Panc1 (cell line): ENCODE results near the gene MFSD12. TPM values are rescaled to one million over a fixed set of nuclear protein-coding genes. Genes with fewer than 3 reads are reported as not detected.

Experiments
- ATAC-seq: fragments of 200-7000 bp; cut with Tn5 transposase; 2 replicates; pipeline ENCODE4 v1.9.1; 2020; ENCODE audit warnings: mild to moderate bottlenecking, moderate library complexity
- BruUV-seq: library from RNA; stranded (reverse); fragments of 400-500 nt; replicated peaks from 2 replicates; lab custom pipeline; 2021; lab: Mats Ljungman, UMichigan
- CTCF ChIA-PET: fragments of 300-600 bp; sonication (Branson Sonifier 250); formaldehyde crosslinking; loops from one replicate; lab custom pipeline; 2022; ENCODE audit warnings: antibody characterized with exemption; lab: Charles Lee
- POLR2A ChIA-PET: fragments of 300-600 bp; sonication (Branson Sonifier 250); formaldehyde crosslinking; loops from one replicate; lab custom pipeline; 2022; ENCODE audit warnings: antibody characterized with exemption; lab: Charles Lee
- DNase-seq: peaks from one replicate; pipeline ENCODE4 v3.0.0-alpha.2; 2010; ENCODE audit warnings: low read depth, low spot score
- H3K27ac ChIP-seq: 2 replicates; pipeline ENCODE4 v1.5.1; 2011; ENCODE audit warnings: mild to moderate bottlenecking, low read length, inconsistent platforms
- H3K27me3 ChIP-seq: fragments of 200-500 bp; sonication (Bioruptor generic); 2 replicates; pipeline ENCODE4 v1.6.0; 2014; ENCODE audit warnings: low read length, inconsistent platforms; ENCODE audit not compliant: control insufficient read depth, insufficient read depth
- H3K36me3 ChIP-seq: fragments of 200-500 bp; sonication (Bioruptor generic); 2 replicates; pipeline ENCODE4 v1.5.1; 2014; ENCODE audit warnings: inconsistent platforms, mild to moderate bottlenecking, low read length, moderate library complexity; ENCODE audit not compliant: control insufficient read depth, insufficient read depth
- H3K4me1 ChIP-seq: 2 replicates; pipeline ENCODE4 v1.5.1; 2011; ENCODE audit warnings: inconsistent platforms, mild to moderate bottlenecking, low read length, moderate library complexity; ENCODE audit not compliant: control insufficient read depth, insufficient read depth
- H3K4me3 ChIP-seq, 2 experiments: 2 replicates each; pipeline ENCODE4 v1.5.1; 2011 to 2012; ENCODE audit warnings: low read depth in 2 of 2, low read length in 2 of 2, mild to moderate bottlenecking in 2 of 2, inconsistent platforms in 1 of 2, moderate library complexity in 1 of 2
- H3K9me3 ChIP-seq: fragments of 200-500 bp; sonication (Bioruptor generic); 2 replicates; pipeline ENCODE4 v1.5.1; 2014; ENCODE audit warnings: low read depth, mild to moderate bottlenecking, inconsistent platforms, low read length, moderate library complexity; ENCODE audit not compliant: control insufficient read depth, insufficient read depth
- POLR2AphosphoS5 ChIP-seq: IDR thresholded peaks from 2 replicates; pipeline ENCODE4 v1.6.1; 2012; ENCODE audit warnings: mild to moderate bottlenecking, low read depth, low read length, moderate library complexity
- REST ChIP-seq, 2 experiments: IDR thresholded peaks; 2 replicates each; pipeline ENCODE4 v1.6.1; 2011 to 2012; ENCODE audit warnings: low read depth in 2 of 2, control low read depth in 1 of 2, low read length in 1 of 2, mild to moderate bottlenecking in 1 of 2, moderate library complexity in 1 of 2; ENCODE audit not compliant: insufficient read depth in 1 of 2
- SIN3A ChIP-seq: IDR thresholded peaks from 2 replicates; pipeline ENCODE4 v1.6.1; 2012; ENCODE audit warnings: low read depth, mild to moderate bottlenecking, low read length, moderate library complexity, borderline replicate concordance; ENCODE audit not compliant: insufficient read depth
- TCF7L2 ChIP-seq: IDR thresholded peaks from 2 replicates; pipeline ENCODE4 v1.6.1; 2011; ENCODE audit warnings: mild to moderate bottlenecking, low read depth, low read length, inconsistent platforms
- in situ Hi-C: cut with HindIII; loops from 2 replicates; pipeline ENCODE4 v1.10.0; 2016; ENCODE audit warnings: low sequenced_read_pairs, low pct_unique_long_range_greater_than_20kb
- intact Hi-C: fragments of 100-400 bp; cut with micrococcal nuclease; formaldehyde crosslinking; loops from one replicate; pipeline ENCODE4 v1.10.0; 2022; ENCODE audit not compliant: unreplicated experiment
- total RNA-seq: library from RNA; stranded (reverse); gene quantifications from one replicate; pipeline ENCODE4 v1.2.1, GENCODE V29; 2021; ENCODE audit not compliant: unreplicated experiment
- TF ChIP-seq, protein P1 (sequence below): fragments of 450-650 bp; IDR thresholded peaks from 2 replicates; pipeline ENCODE4 v1.5.1; 2017; ENCODE audit warnings: mild to moderate bottlenecking

Gene MFSD12
- total RNA-seq, 1 experiment from 2014 or later: 98.8 TPM

DNA sequence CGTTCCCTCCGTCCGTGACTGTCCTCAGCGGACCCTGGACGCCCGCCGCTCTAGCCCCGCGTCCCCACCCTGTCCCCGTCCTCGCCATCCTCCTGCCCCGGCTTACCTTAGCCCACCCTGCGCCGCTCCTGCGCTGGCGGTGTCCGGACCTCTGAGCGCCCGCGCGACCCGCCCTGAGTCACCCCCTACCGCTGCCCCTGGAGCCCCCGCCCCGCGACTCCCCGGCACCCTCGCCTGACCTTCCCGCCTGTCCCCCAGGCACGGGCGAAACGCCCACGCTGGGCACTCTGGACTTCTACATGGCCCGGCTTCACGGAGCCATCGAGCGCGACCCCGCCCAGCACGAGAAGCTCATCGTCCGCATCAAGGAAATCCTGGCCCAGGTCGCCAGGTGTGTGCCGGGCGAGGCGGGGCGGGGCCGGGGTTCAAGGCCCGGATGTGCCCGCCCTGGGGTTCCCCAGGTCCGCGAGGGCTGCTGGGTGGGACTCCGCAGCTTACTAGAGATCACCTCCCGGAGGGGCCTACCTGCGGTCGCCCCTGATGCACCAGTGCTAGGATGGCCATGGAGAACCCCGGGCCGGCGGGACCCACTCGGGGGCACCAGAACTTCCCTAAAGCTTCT, 20.4 kb upstream of the MFSD12 start:
- DNase-seq (no peak), ATAC-seq (no peak)
- H3K27me3 ChIP-seq: no peaks in the 10 kb centered on the region
- BruUV-seq: no TSS peak
- ChIA-PET CTCF (no interaction called here), POLR2A (no interaction called here)
- in situ Hi-C loops (no loop called here), intact Hi-C loops (no loop called here)
- no peak overlapping the region for H3K27ac ChIP-seq
- peaks cover 4% of the 10 kb centered on the region; the same call in 1 of the 2 replicates for H3K36me3 ChIP-seq
- H3K4me1 ChIP-seq: no peaks in the 10 kb centered on the region
- H3K4me3 ChIP-seq: no peak overlapping the region
- H3K9me3 ChIP-seq: no peaks in the 10 kb centered on the region
- no peak for TF ChIP-seq TCF7L2
- TF ChIP-seq SIN3A: no peak
- no peak for TF ChIP-seq POLR2AphosphoS5
- TF ChIP-seq REST (IDR thresholded peaks at IDR 0.05; ENCODE audit: insufficient read depth in 1 of 2, low read depth in 2 of 2, low read length in 1 of 2): no peak
- TF ChIP-seq, protein P1, sequence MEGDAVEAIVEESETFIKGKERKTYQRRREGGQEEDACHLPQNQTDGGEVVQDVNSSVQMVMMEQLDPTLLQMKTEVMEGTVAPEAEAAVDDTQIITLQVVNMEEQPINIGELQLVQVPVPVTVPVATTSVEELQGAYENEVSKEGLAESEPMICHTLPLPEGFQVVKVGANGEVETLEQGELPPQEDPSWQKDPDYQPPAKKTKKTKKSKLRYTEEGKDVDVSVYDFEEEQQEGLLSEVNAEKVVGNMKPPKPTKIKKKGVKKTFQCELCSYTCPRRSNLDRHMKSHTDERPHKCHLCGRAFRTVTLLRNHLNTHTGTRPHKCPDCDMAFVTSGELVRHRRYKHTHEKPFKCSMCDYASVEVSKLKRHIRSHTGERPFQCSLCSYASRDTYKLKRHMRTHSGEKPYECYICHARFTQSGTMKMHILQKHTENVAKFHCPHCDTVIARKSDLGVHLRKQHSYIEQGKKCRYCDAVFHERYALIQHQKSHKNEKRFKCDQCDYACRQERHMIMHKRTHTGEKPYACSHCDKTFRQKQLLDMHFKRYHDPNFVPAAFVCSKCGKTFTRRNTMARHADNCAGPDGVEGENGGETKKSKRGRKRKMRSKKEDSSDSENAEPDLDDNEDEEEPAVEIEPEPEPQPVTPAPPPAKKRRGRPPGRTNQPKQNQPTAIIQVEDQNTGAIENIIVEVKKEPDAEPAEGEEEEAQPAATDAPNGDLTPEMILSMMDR: no peak

GRCh38 chr19:3576696-3577443, 19.5 kb upstream of the MFSD12 start:
- ChIA-PET POLR2A (no interaction called here), CTCF (interaction anchor here (0.6 kb wide), 1 partner anchor 1192 kb away, joined by 7 read pairs; no protein-coding TSS in a partner anchor)
- no peak overlapping the region for H3K27ac ChIP-seq
- TF ChIP-seq REST (IDR thresholded peaks at IDR 0.05; ENCODE audit: insufficient read depth in 1 of 2, low read depth in 2 of 2, low read length in 1 of 2): no peak
- TF ChIP-seq, protein P1: no peak
- no peak for TF ChIP-seq SIN3A
- TF ChIP-seq TCF7L2: no peak
- TF ChIP-seq POLR2AphosphoS5: no peak
- H3K4me1 ChIP-seq: no peaks in the 10 kb centered on the region
- peaks cover 4% of the 10 kb centered on the region; the same call in 1 of the 2 replicates for H3K36me3 ChIP-seq
- in situ Hi-C loops: no loop called here
- H3K27me3 ChIP-seq: no peaks in the 10 kb centered on the region
- intact Hi-C loops: no loop called here
- no peak overlapping the region for H3K4me3 ChIP-seq
- H3K9me3 ChIP-seq: no peaks in the 10 kb centered on the region
- DNase-seq (no peak), ATAC-seq (no peak)
- no TSS peak for BruUV-seq
